GM12874 (cell line): ENCODE data around the gene CAMTA1.

Experiments
- CTCF ChIP-seq: IDR thresholded peaks from 2 replicates; pipeline ENCODE4 v1.5.1; 2011; ENCODE audit warnings: low read depth, mild to moderate bottlenecking, control low read depth, low read length, moderate library complexity; ENCODE audit not compliant: insufficient read depth

Gene CAMTA1

GRCh38 chr1:7515175-7515574 is 729.9 kb downstream of the CAMTA1 start:
- no peak for TF ChIP-seq CTCF

- no peak for TF ChIP-seq CTCF
These were observed 730.6 kb downstream of the CAMTA1 start for GRCh38 chr1:7515904-7516303.

GRCh38 chr1:7516341-7516740 is 731.1 kb downstream of the CAMTA1 start:
- no peak for TF ChIP-seq CTCF

DNA sequence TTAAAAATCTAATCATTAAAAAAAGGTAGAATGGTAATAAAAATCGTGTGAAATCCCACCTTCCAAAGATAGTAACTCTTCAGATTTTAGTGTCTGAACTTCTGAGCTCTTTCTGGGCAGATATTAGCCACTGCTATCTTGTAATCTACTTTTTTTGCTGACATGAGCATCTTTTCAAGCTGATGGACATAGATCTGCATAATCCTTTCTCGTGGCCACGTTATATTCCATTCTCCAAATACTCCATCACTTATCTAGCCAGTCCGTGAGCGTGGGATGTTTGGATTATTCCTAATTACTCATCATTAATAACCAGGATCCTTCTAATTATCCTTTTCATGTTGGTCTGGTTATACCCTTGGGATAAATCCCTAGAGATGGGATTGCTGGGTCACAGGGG is 731.7 kb downstream of the CAMTA1 start:
- no peak for TF ChIP-seq CTCF

DNA sequence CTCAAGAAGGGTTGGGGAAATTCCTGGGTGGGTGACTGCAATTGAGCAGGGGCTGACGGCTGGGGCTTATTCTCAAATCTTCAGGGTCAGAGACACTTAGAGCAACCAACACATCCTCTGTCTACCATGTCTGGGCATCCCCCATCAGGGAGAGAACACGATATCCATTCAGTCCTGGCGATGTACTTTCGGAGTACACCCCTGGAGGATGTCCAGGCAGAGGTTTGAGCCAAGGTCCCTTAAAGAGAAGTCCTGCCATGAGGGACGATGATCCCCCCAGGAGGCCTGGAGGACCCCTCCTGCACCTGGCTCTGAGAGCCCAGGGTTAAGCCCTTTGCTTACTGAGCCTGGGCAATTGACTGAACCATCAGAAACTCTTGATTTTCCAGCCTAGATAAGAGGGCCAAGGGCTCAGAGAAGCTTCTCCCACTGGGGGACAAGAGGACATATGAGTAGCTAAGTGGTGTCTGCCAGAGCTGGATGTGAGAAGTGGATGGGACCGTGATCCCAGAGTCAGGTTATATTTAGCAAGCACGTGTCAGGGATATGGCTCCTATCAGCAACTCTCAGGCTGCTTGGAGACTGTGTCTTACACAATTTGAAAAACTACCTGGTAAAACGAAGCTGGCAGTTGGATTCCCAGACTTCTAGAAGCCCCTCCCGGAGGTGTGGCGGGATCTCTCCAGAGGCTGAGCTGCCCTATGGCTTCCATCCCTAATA is 732.5 kb downstream of the CAMTA1 start:
- TF ChIP-seq CTCF: no peak

DNA sequence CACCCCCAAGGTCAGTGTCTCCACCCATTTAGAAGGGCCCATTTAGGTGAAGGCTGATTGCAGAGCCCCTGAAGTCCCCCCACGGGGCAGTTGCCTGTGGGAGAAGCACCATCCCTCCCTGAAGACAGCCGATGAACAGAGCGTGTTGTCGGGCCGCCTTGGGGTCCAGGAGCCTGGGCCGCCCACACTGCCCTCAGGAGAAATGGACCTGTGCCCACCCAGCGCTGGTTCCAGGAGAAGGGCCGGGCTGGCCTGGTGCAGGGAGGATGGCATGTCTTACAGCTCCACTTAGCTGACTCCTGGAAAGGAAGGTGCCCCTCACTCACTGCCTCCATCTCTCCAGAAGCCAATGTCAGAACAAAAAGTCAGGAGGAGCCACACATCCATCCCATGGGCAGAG is 733.2 kb downstream of the CAMTA1 start:
- TF ChIP-seq CTCF: no peak

- no peak for TF ChIP-seq CTCF
These were observed 734.1 kb downstream of the CAMTA1 start for GRCh38 chr1:7519181-7519860.
